CD14-positive monocyte (primary cell): ENCODE data around the gene SLC25A25. TPM values are rescaled to one million over a fixed set of nuclear protein-coding genes. Genes with fewer than 3 reads are reported as not detected.

Experiments
- DNase-seq, 3 donors: peaks; one replicate each; pipeline ENCODE4 v3.0.0-alpha.2; 2011 to 2022
- H2AFZ ChIP-seq: 2 replicates; pipeline ENCODE4 v1.6.0; 2012; ENCODE audit warnings: mild to moderate bottlenecking, low read depth, low read length, inconsistent platforms; ENCODE audit not compliant: insufficient read depth, poor library complexity, severe bottlenecking
- H3K27ac ChIP-seq, 2 donors: 1 replicate in 1 of 2; 2 replicates in 1 of 2; pipeline ENCODE4 v1.5.1; 2012 to 2013; ENCODE audit warnings: low read length in 2 of 2, control low read depth in 1 of 2, inconsistent platforms in 1 of 2, low read depth in 1 of 2, mild to moderate bottlenecking in 1 of 2
- H3K27me3 ChIP-seq, 2 donors: one replicate each; pipeline versions ENCODE4 v1.6.0 to v1.6.1; 2011 to 2013; ENCODE audit warnings: low read length in 2 of 2; ENCODE audit not compliant: control insufficient read depth in 2 of 2, insufficient read depth in 2 of 2
- H3K36me3 ChIP-seq, 2 donors: replicated peaks in 1 of 2; 1 replicate in 1 of 2; 2 replicates in 1 of 2; pipeline versions ENCODE4 v1.5.1 to v1.6.1; 2012 to 2013; ENCODE audit warnings: low read length in 2 of 2, control low read depth in 1 of 2, inconsistent platforms in 1 of 2, mild to moderate bottlenecking in 1 of 2; ENCODE audit not compliant: insufficient read depth in 2 of 2, control insufficient read depth in 1 of 2
- H3K4me1 ChIP-seq, 2 donors: 1 replicate in 1 of 2; 2 replicates in 1 of 2; pipeline versions ENCODE4 v1.5.1 to v1.6.1; 2012 to 2013; ENCODE audit warnings: low read length in 2 of 2, control low read depth in 1 of 2, inconsistent platforms in 1 of 2, mild to moderate bottlenecking in 1 of 2, moderate library complexity in 1 of 2; ENCODE audit not compliant: insufficient read depth in 2 of 2, control insufficient read depth in 1 of 2
- H3K4me2 ChIP-seq: replicated peaks from 2 replicates; pipeline ENCODE3; 2012; ENCODE audit warnings: low read length, moderate library complexity, mild to moderate bottlenecking; ENCODE audit not compliant: poor library complexity, severe bottlenecking; ENCODE audit errors: extremely low read depth
- H3K4me3 ChIP-seq, 3 experiments: fragments of 200-600 bp in 1 of 3; sonication (generic) in 1 of 3; replicated peaks in 1 of 3; 1 replicate in 2 of 3; 2 replicates in 1 of 3; pipeline ENCODE4 v1.5.1; 2011 to 2013; ENCODE audit warnings: low read length in 3 of 3, mild to moderate bottlenecking in 3 of 3, control low read depth in 2 of 3, low read depth in 2 of 3, inconsistent platforms in 1 of 3, moderate library complexity in 1 of 3
- H3K79me2 ChIP-seq: 2 replicates; pipeline ENCODE4 v1.6.0; 2012; ENCODE audit warnings: mild to moderate bottlenecking, control low read depth, inconsistent platforms, low read length, moderate library complexity; ENCODE audit not compliant: insufficient read depth
- H3K9ac ChIP-seq: 2 replicates; pipeline ENCODE4 v1.6.0; 2017; ENCODE audit warnings: low read length, mild to moderate bottlenecking; ENCODE audit not compliant: insufficient read depth, poor library complexity, severe bottlenecking
- H3K9me3 ChIP-seq, 2 donors: replicated peaks in 1 of 2; 1 replicate in 1 of 2; 2 replicates in 1 of 2; pipeline versions ENCODE4 v1.5.1 to v1.6.1; 2012 to 2013; ENCODE audit warnings: low read length in 2 of 2, control low read depth in 1 of 2; ENCODE audit not compliant: control insufficient read depth in 1 of 2, insufficient read depth in 1 of 2
- H4K20me1 ChIP-seq: 2 replicates; pipeline ENCODE4 v1.6.0; 2012; ENCODE audit warnings: mild to moderate bottlenecking, low read length, control low read depth, moderate library complexity; ENCODE audit not compliant: insufficient read depth
- H3K27ac Mint-ChIP-seq, 7 donors: one replicate each; pipeline ENCODE4 v1.8.0; 2020; ENCODE audit warnings: mild to moderate bottlenecking in 7 of 7, mixed read lengths in 7 of 7, moderate library complexity in 6 of 7, inconsistent platforms in 2 of 7
- H3K27me3 Mint-ChIP-seq, 3 donors: one replicate each; pipeline ENCODE4 v1.8.0; 2021 to 2022; ENCODE audit warnings: low read depth in 3 of 3, mild to moderate bottlenecking in 3 of 3, mixed read lengths in 3 of 3, moderate library complexity in 3 of 3, inconsistent platforms in 1 of 3
- H3K36me3 Mint-ChIP-seq, 2 donors: one replicate each; pipeline ENCODE4 v1.8.0; 2020; ENCODE audit warnings: mixed read lengths in 2 of 2, inconsistent platforms in 1 of 2, mild to moderate bottlenecking in 1 of 2
- H3K4me1 Mint-ChIP-seq: one replicate; pipeline ENCODE4 v1.8.0; 2020; ENCODE audit warnings: mild to moderate bottlenecking, mixed read lengths
- H3K4me3 Mint-ChIP-seq, 2 donors: one replicate each; pipeline ENCODE4 v1.8.0; 2020; ENCODE audit warnings: mild to moderate bottlenecking in 2 of 2, mixed read lengths in 2 of 2, moderate library complexity in 1 of 2
- H3K9me3 Mint-ChIP-seq, 7 donors: one replicate each; pipeline ENCODE4 v1.8.0; 2020 to 2022; ENCODE audit warnings: mixed read lengths in 7 of 7, mild to moderate bottlenecking in 6 of 7, moderate library complexity in 6 of 7, inconsistent platforms in 2 of 7
- WGBS: methylation state at CpG from one replicate; pipeline ENCODE4 v1.1.5; 2013; ENCODE audit warnings: missing lambda C conversion rate; ENCODE audit not compliant: insufficient coverage; 5-methylcytosine and 5-hydroxymethylcytosine counted together
- intact Hi-C, 2 donors: fragments of 100-400 bp; cut with micrococcal nuclease; formaldehyde crosslinking; loops; one replicate each; pipeline versions ENCODE4 v1.15.0 to v1.15.1; 2023
- polyA plus RNA-seq, 3 donors: library from polyadenylated mRNA; depleted of rRNA in 1 of 3; unstranded in 2 of 3; stranded (reverse) in 1 of 3; fragments of 300-500 nt in 2 of 3; fragments of >200 nt in 1 of 3; fragmentation: Illumina TruSeq in 2 of 3; gene quantifications; 1 replicate in 2 of 3; 2 replicates in 1 of 3; pipeline ENCODE4 v1.2.3, GENCODE V29; 2012 to 2021
- TF ChIP-seq, protein P1 (sequence below): fragments of 200-600 bp; IDR thresholded peaks from one replicate; pipeline ENCODE4 v1.8.0; 2022; ENCODE audit warnings: antibody characterized with exemption, mild to moderate bottlenecking

The SLC25A25 gene
- polyA plus RNA-seq, 3 donors, result 5.1 to 43.3 (median 6.3) TPM

GRCh38 chr9:128115187-128116103, 47.4 kb downstream of the SLC25A25 start:
- no peak overlapping the region for H3K4me3 Mint-ChIP-seq
- whole genome bisulfite sequencing, result 88% methylated on average over 23 of the region's 26 CpGs
- intact Hi-C loops, result loop anchor here in 1 of 2 donors (5.0 kb wide), 1 partner anchor 173 kb away; no protein-coding TSS in a partner anchor
- H3K27me3 ChIP-seq, result no peaks in the 10 kb centered on the region
- no peak overlapping the region for H2AFZ ChIP-seq
- no peak overlapping the region for H3K27ac ChIP-seq
- no peak overlapping the region for H3K9ac ChIP-seq
- no peaks in the 10 kb centered on the region for H3K79me2 ChIP-seq
- H4K20me1 ChIP-seq, result no peaks in the 10 kb centered on the region
- no peaks in the 10 kb centered on the region for H3K9me3 ChIP-seq
- TF ChIP-seq, protein P1, sequence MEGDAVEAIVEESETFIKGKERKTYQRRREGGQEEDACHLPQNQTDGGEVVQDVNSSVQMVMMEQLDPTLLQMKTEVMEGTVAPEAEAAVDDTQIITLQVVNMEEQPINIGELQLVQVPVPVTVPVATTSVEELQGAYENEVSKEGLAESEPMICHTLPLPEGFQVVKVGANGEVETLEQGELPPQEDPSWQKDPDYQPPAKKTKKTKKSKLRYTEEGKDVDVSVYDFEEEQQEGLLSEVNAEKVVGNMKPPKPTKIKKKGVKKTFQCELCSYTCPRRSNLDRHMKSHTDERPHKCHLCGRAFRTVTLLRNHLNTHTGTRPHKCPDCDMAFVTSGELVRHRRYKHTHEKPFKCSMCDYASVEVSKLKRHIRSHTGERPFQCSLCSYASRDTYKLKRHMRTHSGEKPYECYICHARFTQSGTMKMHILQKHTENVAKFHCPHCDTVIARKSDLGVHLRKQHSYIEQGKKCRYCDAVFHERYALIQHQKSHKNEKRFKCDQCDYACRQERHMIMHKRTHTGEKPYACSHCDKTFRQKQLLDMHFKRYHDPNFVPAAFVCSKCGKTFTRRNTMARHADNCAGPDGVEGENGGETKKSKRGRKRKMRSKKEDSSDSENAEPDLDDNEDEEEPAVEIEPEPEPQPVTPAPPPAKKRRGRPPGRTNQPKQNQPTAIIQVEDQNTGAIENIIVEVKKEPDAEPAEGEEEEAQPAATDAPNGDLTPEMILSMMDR, result no peak
- peaks cover 15% of the 10 kb centered on the region for H3K4me1 Mint-ChIP-seq
- peaks cover under 1 to 6% of the 10 kb centered on the region in 2 donors for H3K36me3 ChIP-seq
- no peak overlapping the region for H3K4me2 ChIP-seq
- H3K4me1 ChIP-seq, result peaks cover 8 to 17% of the 10 kb centered on the region in 2 donors
- peak overlapping the region; percentile 37 to 88 (median 66) for H3K27ac Mint-ChIP-seq
- no peak overlapping the region for H3K4me3 ChIP-seq
- H3K9me3 Mint-ChIP-seq, result peaks cover 0 to 2% (median 0%) of the 10 kb centered on the region in 7 donors
- peaks cover 11 to 24% of the 10 kb centered on the region in 2 donors for H3K36me3 Mint-ChIP-seq
- peaks cover 2 to 6% (median 3%) of the 10 kb centered on the region in 3 donors for H3K27me3 Mint-ChIP-seq
- peak; percentile 55 to 86 (median 71) for DNase-seq

DNA sequence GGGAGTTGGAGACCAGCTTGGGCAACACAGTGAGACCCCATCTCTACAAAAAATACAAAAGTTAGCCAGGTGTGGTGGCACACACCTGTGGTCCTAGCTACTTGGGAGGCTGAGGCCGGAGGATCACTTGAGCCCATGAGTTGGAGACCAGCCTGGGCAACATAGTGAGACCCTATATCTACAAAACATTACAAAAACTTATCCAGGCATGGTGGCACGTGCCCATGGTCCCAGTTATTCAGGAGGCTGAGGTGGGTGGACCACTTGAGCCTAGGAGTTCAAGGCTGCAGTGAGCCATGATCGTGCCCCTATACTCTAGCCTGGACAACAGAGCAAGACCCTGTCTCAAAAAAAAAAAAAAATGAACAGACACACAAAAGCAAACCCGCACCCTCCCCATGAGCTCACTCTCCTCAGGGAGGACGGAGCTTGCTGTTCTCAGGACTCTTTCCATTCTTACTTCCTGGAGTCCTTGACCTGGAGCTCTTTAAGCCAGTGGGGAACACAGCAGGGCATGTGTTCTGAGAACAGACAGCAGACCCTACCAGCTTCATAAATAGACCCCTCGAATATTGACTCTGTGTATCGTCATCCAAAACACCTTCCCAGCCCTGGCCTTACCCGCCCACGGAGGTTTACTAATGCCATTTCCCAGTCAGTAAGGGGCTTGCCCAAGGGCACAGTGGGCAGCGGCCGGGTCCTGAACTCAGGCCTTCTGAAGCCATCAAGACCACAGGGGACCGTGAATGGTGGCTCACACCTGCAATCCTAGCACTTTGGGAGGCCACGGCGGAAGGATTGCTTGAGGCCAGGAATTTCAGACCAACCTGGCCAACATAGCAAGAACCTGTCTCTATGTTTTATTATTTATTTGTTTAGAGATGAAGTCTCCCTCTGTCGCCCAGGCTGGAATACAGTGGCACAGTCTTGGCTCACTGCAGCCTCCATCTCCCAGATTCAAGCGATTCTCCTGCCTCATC, 48.4 kb downstream of the SLC25A25 start:
- Mint-ChIP-seq H3K27ac (peak overlapping the region; percentile 43 to 88 (median 66)), H3K36me3 (peaks cover 17 to 32% of the 10 kb centered on the region in 2 donors), H3K27me3 (peaks cover 2 to 6% (median 3%) of the 10 kb centered on the region in 3 donors), H3K4me3 (no peak overlapping the region), H3K9me3 (peaks cover 0 to 2% (median 0%) of the 10 kb centered on the region in 7 donors), H3K4me1 (peaks cover 15% of the 10 kb centered on the region)
- intact Hi-C loops, result loop anchor here in 1 of 2 donors (5.0 kb wide), 1 partner anchor 174 kb away; no protein-coding TSS in a partner anchor
- Histone ChIP-seq H3K4me3 (no peak overlapping the region), H3K36me3 (peaks cover 10 to 15% of the 10 kb centered on the region in 2 donors), H3K27me3 (no peaks in the 10 kb centered on the region), H3K9me3 (no peaks in the 10 kb centered on the region), H3K4me1 (peaks cover 8 to 17% of the 10 kb centered on the region in 2 donors), H2AFZ (no peak overlapping the region), H3K9ac (no peak overlapping the region), H4K20me1 (no peaks in the 10 kb centered on the region), H3K79me2 (no peaks in the 10 kb centered on the region), H3K4me2 (no peak overlapping the region), H3K27ac (no peak overlapping the region)
- WGBS, result 95% methylated on average over 6 of the region's 16 CpGs
- DNase-seq, result no peak
- TF ChIP-seq, protein P1, result no peak
